ENCODE measurements around the gene FSCN2. TPM values are rescaled to one million over a fixed set of nuclear protein-coding genes. Genes with fewer than 3 reads are reported as not detected.

FSCN2 gene
- total RNA-seq, 1 donor: 5.1 TPM

GRCh38 chr17:81494626-81495377, 33.4 kb upstream of the FSCN2 start:
- no peaks in the 10 kb centered on the region for H3K36me3 ChIP-seq (ENCODE audit: insufficient read depth, low read length)
- no peaks in the 10 kb centered on the region for H4K20me1 ChIP-seq (ENCODE audit: insufficient read depth, low read length)
- TF ChIP-seq, protein P1, sequence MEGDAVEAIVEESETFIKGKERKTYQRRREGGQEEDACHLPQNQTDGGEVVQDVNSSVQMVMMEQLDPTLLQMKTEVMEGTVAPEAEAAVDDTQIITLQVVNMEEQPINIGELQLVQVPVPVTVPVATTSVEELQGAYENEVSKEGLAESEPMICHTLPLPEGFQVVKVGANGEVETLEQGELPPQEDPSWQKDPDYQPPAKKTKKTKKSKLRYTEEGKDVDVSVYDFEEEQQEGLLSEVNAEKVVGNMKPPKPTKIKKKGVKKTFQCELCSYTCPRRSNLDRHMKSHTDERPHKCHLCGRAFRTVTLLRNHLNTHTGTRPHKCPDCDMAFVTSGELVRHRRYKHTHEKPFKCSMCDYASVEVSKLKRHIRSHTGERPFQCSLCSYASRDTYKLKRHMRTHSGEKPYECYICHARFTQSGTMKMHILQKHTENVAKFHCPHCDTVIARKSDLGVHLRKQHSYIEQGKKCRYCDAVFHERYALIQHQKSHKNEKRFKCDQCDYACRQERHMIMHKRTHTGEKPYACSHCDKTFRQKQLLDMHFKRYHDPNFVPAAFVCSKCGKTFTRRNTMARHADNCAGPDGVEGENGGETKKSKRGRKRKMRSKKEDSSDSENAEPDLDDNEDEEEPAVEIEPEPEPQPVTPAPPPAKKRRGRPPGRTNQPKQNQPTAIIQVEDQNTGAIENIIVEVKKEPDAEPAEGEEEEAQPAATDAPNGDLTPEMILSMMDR (IDR thresholded peaks at IDR 0.05; ENCODE audit: extremely low read depth, low read depth, low read length): no peak
- peaks cover under 1% of the 10 kb centered on the region for H3K4me1 ChIP-seq (ENCODE audit: insufficient read depth, low read length)
- H3K27me3 ChIP-seq (ENCODE audit: insufficient read depth, low read length): peaks cover 19% of the 10 kb centered on the region
- no peak overlapping the region for H3K27ac ChIP-seq (ENCODE audit: low read depth, low read length)
- H2AFZ ChIP-seq (ENCODE audit: low read length): peak overlapping the region; percentile 3
- no peak overlapping the region for H3K4me3 ChIP-seq (ENCODE audit: insufficient read depth, low read length)
- DNase-seq (ENCODE audit: insufficient read length, low spot score, missing footprints): no peak
- H3K4me2 ChIP-seq (ENCODE audit: insufficient read depth, low read length): no peak overlapping the region
- no peaks in the 10 kb centered on the region for H3K79me2 ChIP-seq (ENCODE audit: insufficient read depth, low read length)
- no peaks in the 10 kb centered on the region for H3K9me3 ChIP-seq (ENCODE audit: low read depth, low read length)

- peaks cover 12% of the 10 kb centered on the region for H3K27me3 ChIP-seq (ENCODE audit: insufficient read depth, low read length)
- TF ChIP-seq, protein P1 (IDR thresholded peaks at IDR 0.05; ENCODE audit: extremely low read depth, low read depth, low read length): no peak
- no peak for DNase-seq (ENCODE audit: insufficient read length, low spot score, missing footprints)
- H3K4me1 ChIP-seq (ENCODE audit: insufficient read depth, low read length): peaks cover 4% of the 10 kb centered on the region
- no peaks in the 10 kb centered on the region for H3K9me3 ChIP-seq (ENCODE audit: low read depth, low read length)
- H3K4me3 ChIP-seq (ENCODE audit: insufficient read depth, low read length): no peak overlapping the region
- no peak overlapping the region for H2AFZ ChIP-seq (ENCODE audit: low read length)
- no peaks in the 10 kb centered on the region for H3K36me3 ChIP-seq (ENCODE audit: insufficient read depth, low read length)
- H3K79me2 ChIP-seq (ENCODE audit: insufficient read depth, low read length): no peaks in the 10 kb centered on the region
- H3K27ac ChIP-seq (ENCODE audit: low read depth, low read length): no peak overlapping the region
- H4K20me1 ChIP-seq (ENCODE audit: insufficient read depth, low read length): no peaks in the 10 kb centered on the region
- H3K4me2 ChIP-seq (ENCODE audit: insufficient read depth, low read length): no peak overlapping the region
These were observed 29.1 kb upstream of the FSCN2 start for GRCh38 chr17:81498953-81499600.

- no peak overlapping the region for H3K4me2 ChIP-seq (ENCODE audit: insufficient read depth, low read length)
- H3K9me3 ChIP-seq (ENCODE audit: low read depth, low read length): no peaks in the 10 kb centered on the region
These were observed 28.6 kb upstream of the FSCN2 start for GRCh38 chr17:81499601-81499970.

GRCh38 chr17:81500047-81500446, 28.1 kb upstream of the FSCN2 start:
- no peaks in the 10 kb centered on the region for H3K36me3 ChIP-seq (ENCODE audit: insufficient read depth, low read length)
- DNase-seq (ENCODE audit: insufficient read length, low spot score, missing footprints): peak; percentile 87
- no peaks in the 10 kb centered on the region for H3K9me3 ChIP-seq (ENCODE audit: low read depth, low read length)
- H3K4me1 ChIP-seq (ENCODE audit: insufficient read depth, low read length): peaks cover 4% of the 10 kb centered on the region
- no peaks in the 10 kb centered on the region for H3K79me2 ChIP-seq (ENCODE audit: insufficient read depth, low read length)
- H4K20me1 ChIP-seq (ENCODE audit: insufficient read depth, low read length): no peaks in the 10 kb centered on the region
- H2AFZ ChIP-seq (ENCODE audit: low read length): peak overlapping the region; percentile 35
- H3K4me3 ChIP-seq (ENCODE audit: insufficient read depth, low read length): no peak overlapping the region
- TF ChIP-seq, protein P1 (IDR thresholded peaks at IDR 0.05; ENCODE audit: extremely low read depth, low read depth, low read length): no peak
- H3K27me3 ChIP-seq (ENCODE audit: insufficient read depth, low read length): peaks cover 11% of the 10 kb centered on the region
- no peak overlapping the region for H3K27ac ChIP-seq (ENCODE audit: low read depth, low read length)
- H3K4me2 ChIP-seq (ENCODE audit: insufficient read depth, low read length): no peak overlapping the region

More at GRCh38 chr17:81499601-81499970, 28.6 kb upstream of the FSCN2 start:
- H3K79me2 ChIP-seq (ENCODE audit: insufficient read depth, low read length): no peaks in the 10 kb centered on the region
- peaks cover 12% of the 10 kb centered on the region for H3K27me3 ChIP-seq (ENCODE audit: insufficient read depth, low read length)
- no peak for DNase-seq (ENCODE audit: insufficient read length, low spot score, missing footprints)
- no peak overlapping the region for H3K4me3 ChIP-seq (ENCODE audit: insufficient read depth, low read length)
- TF ChIP-seq, protein P1 (IDR thresholded peaks at IDR 0.05; ENCODE audit: extremely low read depth, low read depth, low read length): no peak
- H3K4me1 ChIP-seq (ENCODE audit: insufficient read depth, low read length): peaks cover 4% of the 10 kb centered on the region
- H3K36me3 ChIP-seq (ENCODE audit: insufficient read depth, low read length): no peaks in the 10 kb centered on the region
- H4K20me1 ChIP-seq (ENCODE audit: insufficient read depth, low read length): no peaks in the 10 kb centered on the region
- H2AFZ ChIP-seq (ENCODE audit: low read length): no peak overlapping the region
- no peak overlapping the region for H3K27ac ChIP-seq (ENCODE audit: low read depth, low read length)

Data from osteoblast (primary cell).